DOHH2 (cell line): Measurements from ENCODE around the gene SHISA6.
"Not testable (repeated sequence)": the region's sequence is repeated elsewhere in the genome, so short reads cannot be mapped to it uniquely, and the experiment has no call there.

Experiments used
- H3F3A ChIP-seq: fragments of 200-600 bp; sonication (generic), shearing (Covaris generic); 2 replicates; pipeline ENCODE4 v1.6.0; 2016; ENCODE audit warnings: antibody characterized with exemption, mild to moderate bottlenecking; ENCODE audit not compliant: control insufficient read depth, insufficient read depth
- H3K27ac ChIP-seq: fragments of 200-600 bp; sonication (generic); 2 replicates; pipeline ENCODE4 v1.5.1; 2014; ENCODE audit warnings: low read depth, mild to moderate bottlenecking, low read length, moderate library complexity
- H3K27me3 ChIP-seq: fragments of 200-600 bp; sonication (generic); 2 replicates; pipeline ENCODE4 v1.6.1; 2014; ENCODE audit warnings: mild to moderate bottlenecking, low read length, mixed read lengths; ENCODE audit not compliant: control insufficient read depth
- H3K36me3 ChIP-seq: fragments of 200-600 bp; sonication (generic); 2 replicates; pipeline ENCODE4 v1.6.1; 2014; ENCODE audit warnings: mild to moderate bottlenecking, low read length, moderate library complexity, mixed read lengths; ENCODE audit not compliant: control insufficient read depth
- H3K4me1 ChIP-seq: fragments of 200-600 bp; sonication (generic); 2 replicates; pipeline ENCODE4 v1.6.1; 2014; ENCODE audit warnings: mild to moderate bottlenecking, low read length, mixed read lengths; ENCODE audit not compliant: control insufficient read depth
- H3K4me2 ChIP-seq: fragments of 200-600 bp; sonication (generic); 2 replicates; pipeline ENCODE4 v1.6.0; 2014; ENCODE audit warnings: mild to moderate bottlenecking, low read length, moderate library complexity
- H3K4me3 ChIP-seq: fragments of 200-600 bp; sonication (generic); 2 replicates; pipeline ENCODE4 v1.5.1; 2014; ENCODE audit warnings: mild to moderate bottlenecking, low read length, mixed read lengths
- H3K79me2 ChIP-seq: fragments of 200-600 bp; sonication (generic); 2 replicates; pipeline ENCODE4 v1.6.1; 2014; ENCODE audit warnings: mild to moderate bottlenecking, low read length, mixed read lengths; ENCODE audit not compliant: control insufficient read depth
- H3K9me2 ChIP-seq: fragments of 200-600 bp; sonication (generic); replicated peaks from 2 replicates; pipeline ENCODE4 v1.6.1; 2014; ENCODE audit warnings: mild to moderate bottlenecking, low read length, mixed read lengths; ENCODE audit not compliant: control insufficient read depth
- H3K9me3 ChIP-seq: fragments of 200-600 bp; sonication (generic); 2 replicates; pipeline ENCODE4 v1.6.1; 2014; ENCODE audit warnings: antibody characterized with exemption, low read length, mixed read lengths; ENCODE audit not compliant: control insufficient read depth, insufficient read depth
- H4K20me1 ChIP-seq: fragments of 200-600 bp; sonication (generic); 2 replicates; pipeline ENCODE4 v1.6.0; 2014; ENCODE audit warnings: low read depth, mild to moderate bottlenecking, antibody characterized with exemption, low read length, moderate library complexity; ENCODE audit not compliant: control insufficient read depth, insufficient read depth
- EZH2phosphoT487 ChIP-seq: fragments of 200-600 bp; sonication (generic); IDR thresholded peaks from 2 replicates; pipeline ENCODE4 v1.6.1; 2017; ENCODE audit warnings: borderline replicate concordance, mild to moderate bottlenecking, antibody characterized with exemption, low read length, moderate library complexity, mixed read lengths
- TF ChIP-seq, protein P1 (sequence below): fragments of 200-600 bp; sonication (generic); IDR thresholded peaks from one replicate; pipeline ENCODE4 v1.5.1; 2014; ENCODE audit warnings: antibody characterized with exemption, mild to moderate bottlenecking, low read depth, low read length; ENCODE audit not compliant: poor library complexity, severe bottlenecking

The SHISA6 gene

DNA sequence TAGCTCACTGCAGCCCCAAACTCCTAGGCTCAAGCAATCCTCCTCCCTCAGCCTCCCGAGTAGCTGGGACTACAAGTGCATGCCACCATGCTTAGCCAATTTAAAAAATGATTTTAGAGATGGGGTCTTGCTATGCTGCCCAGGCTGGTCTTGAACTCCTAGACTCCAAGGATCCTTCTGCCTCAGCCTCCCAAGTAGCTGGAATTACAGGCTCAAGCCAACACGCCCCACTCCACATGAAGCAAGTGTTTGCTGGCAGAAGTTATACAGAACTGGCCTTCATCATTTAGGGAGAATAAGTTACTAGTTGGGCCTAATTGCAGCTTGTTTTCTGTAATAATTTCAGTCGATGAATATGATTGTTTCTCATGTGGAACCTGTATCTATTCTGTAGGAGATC lies 68.0 kb downstream of the SHISA6 start:
- no peak overlapping the region for H3K4me3 ChIP-seq

DNA sequence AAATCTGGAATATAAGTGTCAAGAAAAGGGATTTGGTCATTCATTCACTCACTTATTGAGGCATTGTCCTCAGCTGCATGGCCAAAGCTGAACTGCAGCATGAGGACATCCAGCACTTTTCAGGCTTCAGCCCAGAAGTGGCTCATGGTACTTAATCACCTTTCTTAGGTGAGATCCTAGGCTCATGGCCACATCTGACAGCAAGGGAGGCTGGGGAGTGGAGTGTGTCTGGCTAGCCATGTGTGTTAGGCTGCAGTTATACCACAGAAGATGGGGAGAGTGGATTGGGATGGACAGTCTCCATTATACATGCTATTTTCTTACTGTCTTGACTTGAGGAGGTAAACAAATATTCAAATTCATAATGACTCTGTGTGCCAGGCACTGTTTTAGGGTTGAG lies 68.8 kb downstream of the SHISA6 start:
- Histone ChIP-seq H4K20me1 (no peaks in the 10 kb centered on the region), H3K4me3 (no peak overlapping the region), H3K79me2 (no peaks in the 10 kb centered on the region), H3K36me3 (no peaks in the 10 kb centered on the region), H3K4me1 (no peaks in the 10 kb centered on the region), H3K9me2 (no peaks in the 10 kb centered on the region), H3F3A (no peaks in the 10 kb centered on the region), H3K9me3 (no peaks in the 10 kb centered on the region), H3K4me2 (no peak overlapping the region), H3K27ac (no peak overlapping the region), H3K27me3 (no peaks in the 10 kb centered on the region)
- TF ChIP-seq EZH2phosphoT487: no peak
- TF ChIP-seq, protein P1, sequence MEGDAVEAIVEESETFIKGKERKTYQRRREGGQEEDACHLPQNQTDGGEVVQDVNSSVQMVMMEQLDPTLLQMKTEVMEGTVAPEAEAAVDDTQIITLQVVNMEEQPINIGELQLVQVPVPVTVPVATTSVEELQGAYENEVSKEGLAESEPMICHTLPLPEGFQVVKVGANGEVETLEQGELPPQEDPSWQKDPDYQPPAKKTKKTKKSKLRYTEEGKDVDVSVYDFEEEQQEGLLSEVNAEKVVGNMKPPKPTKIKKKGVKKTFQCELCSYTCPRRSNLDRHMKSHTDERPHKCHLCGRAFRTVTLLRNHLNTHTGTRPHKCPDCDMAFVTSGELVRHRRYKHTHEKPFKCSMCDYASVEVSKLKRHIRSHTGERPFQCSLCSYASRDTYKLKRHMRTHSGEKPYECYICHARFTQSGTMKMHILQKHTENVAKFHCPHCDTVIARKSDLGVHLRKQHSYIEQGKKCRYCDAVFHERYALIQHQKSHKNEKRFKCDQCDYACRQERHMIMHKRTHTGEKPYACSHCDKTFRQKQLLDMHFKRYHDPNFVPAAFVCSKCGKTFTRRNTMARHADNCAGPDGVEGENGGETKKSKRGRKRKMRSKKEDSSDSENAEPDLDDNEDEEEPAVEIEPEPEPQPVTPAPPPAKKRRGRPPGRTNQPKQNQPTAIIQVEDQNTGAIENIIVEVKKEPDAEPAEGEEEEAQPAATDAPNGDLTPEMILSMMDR: no peak

More for the DNA sequence above, 68.0 kb downstream of the SHISA6 start:
- H3K9me2 ChIP-seq: no peaks in the 10 kb centered on the region
- no peaks in the 10 kb centered on the region for H3K27me3 ChIP-seq
- H3K36me3 ChIP-seq: no peaks in the 10 kb centered on the region
- no peak overlapping the region for H3K4me2 ChIP-seq
- no peaks in the 10 kb centered on the region for H3K79me2 ChIP-seq
- no peaks in the 10 kb centered on the region for H4K20me1 ChIP-seq
- no peaks in the 10 kb centered on the region for H3F3A ChIP-seq
- no peaks in the 10 kb centered on the region for H3K4me1 ChIP-seq
- TF ChIP-seq, protein P1: no peak
- H3K9me3 ChIP-seq: peaks cover 2% of the 10 kb centered on the region; the same call in 1 of the 2 replicates
- no peak overlapping the region for H3K27ac ChIP-seq

DNA sequence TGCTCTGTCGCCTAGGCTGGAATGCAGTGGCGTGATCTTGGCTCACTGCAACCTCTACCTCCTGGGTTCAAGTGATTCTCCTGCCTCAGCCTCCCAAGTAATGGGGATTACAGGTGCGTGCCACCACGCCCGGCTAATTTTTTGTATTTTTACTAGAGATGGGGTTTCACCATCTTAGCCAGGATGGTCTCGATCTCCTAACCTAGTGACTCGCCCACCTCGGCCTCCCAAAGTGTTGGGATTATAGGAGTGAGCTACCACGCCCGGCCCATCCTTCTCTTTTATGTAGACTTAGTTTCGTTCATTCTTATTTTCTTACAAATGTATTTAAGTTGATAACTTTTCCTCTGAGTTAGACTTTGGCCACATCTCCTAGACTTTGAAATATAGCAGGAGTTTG lies 75.4 kb downstream of the SHISA6 start:
- H3K4me2 ChIP-seq, H3K36me3 ChIP-seq, H3K4me3 ChIP-seq, H3K27me3 ChIP-seq, H3K4me1 ChIP-seq, H3F3A ChIP-seq, H3K9me3 ChIP-seq, H4K20me1 ChIP-seq, H3K9me2 ChIP-seq, H3K79me2 ChIP-seq, H3K27ac ChIP-seq: not testable (repeated sequence)

DNA sequence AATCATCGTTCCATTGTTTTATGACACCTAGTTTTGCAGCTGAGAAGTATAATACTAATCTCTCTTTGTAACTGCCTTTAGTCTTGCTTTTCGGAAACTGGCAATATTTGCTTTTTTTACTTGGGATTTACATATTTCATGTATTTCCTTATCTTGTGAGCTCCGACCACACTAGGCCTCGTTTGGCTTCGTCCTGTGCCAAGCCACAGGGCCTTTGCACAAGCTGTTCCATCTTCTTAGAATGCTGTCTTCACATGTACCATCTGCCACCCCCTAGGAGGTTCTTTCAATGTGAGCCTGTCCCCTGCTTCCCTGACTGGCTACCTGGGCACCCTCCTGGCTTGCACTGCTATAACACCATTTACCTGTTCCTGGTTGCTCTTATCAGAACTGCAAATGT lies 77.2 kb downstream of the SHISA6 start:
- H3K4me1 ChIP-seq: no peaks in the 10 kb centered on the region
- H3K4me3 ChIP-seq: no peak overlapping the region
- H4K20me1 ChIP-seq: no peaks in the 10 kb centered on the region
- H3K9me3 ChIP-seq: no peaks in the 10 kb centered on the region
- H3F3A ChIP-seq: no peaks in the 10 kb centered on the region
- no peak for TF ChIP-seq EZH2phosphoT487
- TF ChIP-seq, protein P1: no peak
- no peaks in the 10 kb centered on the region for H3K79me2 ChIP-seq
- no peaks in the 10 kb centered on the region for H3K36me3 ChIP-seq
- no peak overlapping the region for H3K27ac ChIP-seq
- H3K9me2 ChIP-seq: no peaks in the 10 kb centered on the region
- H3K27me3 ChIP-seq: no peaks in the 10 kb centered on the region
- H3K4me2 ChIP-seq: no peak overlapping the region
